Measurements from ENCODE around the gene TBC1D12.

- TF ChIP-seq, protein P1, sequence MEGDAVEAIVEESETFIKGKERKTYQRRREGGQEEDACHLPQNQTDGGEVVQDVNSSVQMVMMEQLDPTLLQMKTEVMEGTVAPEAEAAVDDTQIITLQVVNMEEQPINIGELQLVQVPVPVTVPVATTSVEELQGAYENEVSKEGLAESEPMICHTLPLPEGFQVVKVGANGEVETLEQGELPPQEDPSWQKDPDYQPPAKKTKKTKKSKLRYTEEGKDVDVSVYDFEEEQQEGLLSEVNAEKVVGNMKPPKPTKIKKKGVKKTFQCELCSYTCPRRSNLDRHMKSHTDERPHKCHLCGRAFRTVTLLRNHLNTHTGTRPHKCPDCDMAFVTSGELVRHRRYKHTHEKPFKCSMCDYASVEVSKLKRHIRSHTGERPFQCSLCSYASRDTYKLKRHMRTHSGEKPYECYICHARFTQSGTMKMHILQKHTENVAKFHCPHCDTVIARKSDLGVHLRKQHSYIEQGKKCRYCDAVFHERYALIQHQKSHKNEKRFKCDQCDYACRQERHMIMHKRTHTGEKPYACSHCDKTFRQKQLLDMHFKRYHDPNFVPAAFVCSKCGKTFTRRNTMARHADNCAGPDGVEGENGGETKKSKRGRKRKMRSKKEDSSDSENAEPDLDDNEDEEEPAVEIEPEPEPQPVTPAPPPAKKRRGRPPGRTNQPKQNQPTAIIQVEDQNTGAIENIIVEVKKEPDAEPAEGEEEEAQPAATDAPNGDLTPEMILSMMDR (IDR thresholded peaks at IDR 0.05): no peak
- TF ChIP-seq POLR2A (IDR thresholded peaks at IDR 0.05): no peak
Measured at GRCh38 chr10:94443549-94443948, 41.2 kb downstream of the TBC1D12 start.
